Cortex of kidney (tissue), 1 donor: ENCODE measurements around the gene TMEM164.

Experiments
- DNase-seq: peaks from one replicate; lab custom pipeline; 2025; lab: John Stamatoyannopoulos, UW

Gene TMEM164

DNA sequence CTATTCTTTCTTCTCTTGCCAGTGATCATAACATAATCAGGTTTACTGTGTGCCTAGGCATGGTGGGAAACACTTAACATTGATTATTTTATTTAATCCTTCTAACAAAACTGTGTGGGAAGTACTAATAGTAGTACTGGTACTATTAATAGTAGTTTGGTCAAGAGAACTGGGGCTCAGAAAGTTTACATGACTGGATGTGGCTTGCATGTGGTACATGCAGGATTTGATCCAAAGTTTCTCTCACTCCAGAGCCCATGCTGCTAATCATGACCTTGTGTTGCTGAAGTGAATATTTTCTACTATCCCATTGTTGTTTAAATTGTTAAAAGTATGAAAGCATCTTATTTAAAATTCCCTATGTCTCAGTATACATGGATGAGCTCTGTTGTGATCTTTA is 78.4 kb downstream of the TMEM164 start:
- DNase-seq = no peak

DNA sequence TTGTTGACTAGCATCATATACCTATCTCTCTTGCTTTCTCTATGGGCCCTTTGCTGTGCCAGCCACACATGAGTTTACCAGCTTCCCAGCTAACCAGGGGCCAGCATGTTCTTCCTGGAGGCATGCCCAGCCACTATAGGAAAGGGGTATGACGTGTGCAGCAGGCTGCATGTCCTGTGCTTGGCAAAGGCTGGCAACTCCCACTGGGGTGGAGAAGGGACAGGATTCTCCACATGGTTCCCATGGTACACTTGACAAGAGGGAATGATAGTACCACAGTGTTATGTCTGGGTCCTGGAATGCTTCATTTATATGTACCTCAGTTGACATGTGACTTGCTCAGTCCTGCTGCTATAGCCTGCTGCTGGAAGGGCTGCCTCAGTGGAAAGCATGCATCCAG is 78.8 kb downstream of the TMEM164 start:
- no peak for DNase-seq

DNA sequence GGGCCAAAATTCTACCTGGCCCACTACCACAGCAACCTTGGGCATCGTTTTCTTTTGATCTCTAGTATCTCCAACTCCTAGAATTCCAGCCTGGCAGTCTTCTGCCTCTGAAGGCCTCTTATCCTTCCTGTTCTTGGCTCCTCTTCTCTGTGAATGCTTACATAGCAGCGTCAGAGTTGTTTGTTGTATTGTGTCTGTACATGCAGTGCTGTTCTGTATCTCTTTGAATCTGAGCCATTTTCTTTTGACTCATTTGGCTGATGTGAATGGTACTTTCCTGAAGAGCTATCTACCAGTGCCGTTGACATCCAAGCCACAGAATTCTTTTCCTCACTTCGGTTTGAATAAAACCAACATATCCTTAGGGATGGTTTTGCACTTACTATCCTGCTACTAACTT is 79.2 kb downstream of the TMEM164 start:
- DNase-seq = no peak

DNA sequence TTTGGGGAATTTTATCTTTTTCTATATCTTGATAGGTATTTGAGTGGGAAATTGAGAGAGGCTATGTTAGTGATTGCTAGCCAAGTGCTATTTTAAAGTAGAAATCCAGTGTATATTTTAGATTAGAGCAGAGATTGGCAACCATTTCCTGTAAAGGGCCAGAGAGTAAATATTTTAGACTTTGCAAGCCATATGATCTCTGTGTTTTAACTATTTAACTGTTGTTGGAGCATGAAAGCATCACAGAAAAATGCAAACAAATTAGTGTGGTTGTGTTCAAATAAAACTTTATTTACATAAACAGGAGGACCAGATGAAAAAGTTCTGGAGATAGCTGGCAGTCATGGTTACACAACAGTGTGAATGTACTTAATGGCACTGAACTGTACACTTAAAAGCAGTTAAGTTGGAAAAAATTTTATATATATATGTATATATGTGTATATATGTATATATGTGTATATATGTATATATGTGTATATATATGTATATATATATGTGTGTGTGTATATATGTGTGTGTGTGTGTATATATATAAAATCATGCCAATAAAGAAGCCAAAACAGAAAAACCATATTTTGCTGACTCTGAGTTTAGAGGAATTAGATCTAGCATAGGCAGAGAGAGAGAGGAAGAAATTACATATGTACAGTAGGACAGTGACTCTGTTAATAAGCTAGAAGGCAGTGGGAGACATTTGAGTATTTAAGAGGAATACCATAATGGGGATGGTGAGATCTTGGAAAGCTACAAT is 83.4 kb downstream of the TMEM164 start:
- DNase-seq = no peak

- no peak for DNase-seq
These were observed 84.1 kb downstream of the TMEM164 start for GRCh38 chrX:110086916-110087484.

DNA sequence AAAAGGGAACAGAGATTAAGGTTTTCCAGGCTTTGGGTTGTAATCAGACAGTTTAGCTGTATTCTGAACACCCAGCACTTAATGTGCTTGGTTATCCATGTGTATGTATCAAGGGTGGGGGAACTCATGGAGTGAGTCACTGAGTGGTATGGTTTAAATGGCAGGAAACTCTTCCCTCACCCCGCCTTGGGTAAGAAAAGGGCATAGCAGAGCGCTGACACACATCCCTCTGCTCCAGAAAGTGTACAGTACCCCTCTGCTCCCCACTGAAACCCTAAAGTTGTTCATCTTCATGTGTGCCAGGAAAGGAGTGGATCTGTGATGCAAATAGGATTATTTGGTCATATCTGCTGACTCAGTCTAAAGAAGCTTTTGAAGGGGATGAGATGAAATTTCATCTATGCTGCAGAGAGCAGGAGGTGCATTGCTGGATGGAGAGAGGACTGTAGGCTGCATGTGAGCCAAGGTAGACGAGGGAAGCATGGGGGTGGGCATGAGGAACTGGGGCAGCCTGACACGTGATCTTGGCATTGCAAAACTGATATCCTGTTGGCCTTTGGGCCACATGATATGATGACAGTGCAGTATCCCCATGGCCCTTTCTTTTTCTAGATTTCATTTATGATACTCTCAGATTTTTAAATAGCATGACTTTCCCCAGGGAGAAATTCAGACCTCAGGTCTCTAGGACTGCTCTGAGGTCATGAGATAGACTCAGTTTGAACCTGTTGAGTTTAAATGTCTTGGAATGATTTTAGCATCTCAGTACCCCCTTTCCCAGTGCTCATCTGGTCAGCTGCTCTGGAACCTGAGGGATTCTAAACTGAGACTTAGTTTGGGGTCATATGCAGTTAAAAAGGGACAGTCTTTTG is 84.8 kb downstream of the TMEM164 start:
- DNase-seq = no peak

GRCh38 chrX:110089656-110090403 is 86.9 kb downstream of the TMEM164 start:
- DNase-seq = no peak

- no peak for DNase-seq
These were observed 95.0 kb downstream of the TMEM164 start for GRCh38 chrX:110097920-110098319.

GRCh38 chrX:110103344-110103743 is 100.4 kb downstream of the TMEM164 start:
- no peak for DNase-seq

DNA sequence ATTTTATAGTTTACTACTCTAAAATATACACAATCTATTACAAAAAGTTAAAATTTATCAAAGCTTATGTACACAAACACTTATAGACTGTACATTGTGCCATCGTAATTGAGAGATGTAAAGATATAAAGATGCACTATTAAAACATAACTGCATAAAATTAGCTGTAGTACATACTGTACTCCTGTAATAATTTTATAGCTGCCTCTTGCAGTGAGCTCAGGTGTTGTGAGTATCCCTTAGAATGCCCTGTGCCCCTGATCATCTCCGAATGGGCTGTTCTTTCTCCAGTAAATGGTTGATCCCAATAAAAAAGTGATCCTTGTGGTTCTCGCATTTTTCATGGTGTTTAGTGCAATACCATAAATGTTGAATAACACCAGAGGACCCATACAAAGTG is 101.2 kb downstream of the TMEM164 start:
- DNase-seq = no peak

DNA sequence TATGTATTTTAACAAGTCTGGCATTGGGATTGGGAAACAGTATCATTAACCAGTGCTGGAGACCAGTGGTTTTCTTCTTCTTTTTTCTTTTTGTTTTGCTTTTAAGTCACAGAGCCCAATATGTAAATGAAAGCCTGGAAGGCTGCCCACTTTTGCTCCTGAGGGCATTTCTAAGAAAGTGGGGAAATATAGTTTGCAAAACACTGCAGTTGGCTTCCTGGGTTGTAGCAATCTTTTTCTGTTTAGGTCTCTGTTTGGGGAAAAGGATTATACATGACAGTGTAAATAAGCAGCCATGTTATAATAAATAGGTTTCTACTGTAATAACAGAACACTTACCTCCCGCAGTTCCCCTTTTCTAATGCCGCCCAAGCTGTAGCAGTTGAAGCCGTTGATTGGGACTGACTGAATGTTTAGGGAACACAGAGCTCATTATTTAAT is 105.5 kb downstream of the TMEM164 start:
- DNase-seq = no peak

DNA sequence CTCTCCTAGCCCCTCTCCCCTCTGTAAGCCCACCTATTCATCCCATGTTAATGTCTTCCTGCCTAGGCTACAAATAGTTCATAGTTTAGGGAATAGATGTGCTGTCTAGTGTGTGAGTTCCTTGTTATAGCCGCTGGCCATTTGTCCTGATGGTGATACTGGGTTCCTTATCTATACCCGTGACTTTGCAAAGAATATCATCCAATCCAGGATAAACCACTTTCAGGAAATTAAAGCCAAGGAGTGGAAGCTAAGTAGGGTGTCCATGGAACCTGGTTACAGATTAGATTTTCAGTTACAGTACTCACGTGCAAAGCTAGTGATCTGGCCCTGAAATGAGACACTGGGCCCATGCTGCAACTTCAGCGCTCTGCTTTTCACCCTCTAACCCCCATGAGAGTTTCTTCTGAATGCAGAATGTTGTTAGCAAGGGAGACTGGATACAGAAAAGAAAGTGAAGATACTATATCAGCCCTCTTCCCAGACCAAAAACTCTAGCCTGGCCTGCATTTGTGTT is 111.4 kb downstream of the TMEM164 start:
- DNase-seq = no peak

DNA sequence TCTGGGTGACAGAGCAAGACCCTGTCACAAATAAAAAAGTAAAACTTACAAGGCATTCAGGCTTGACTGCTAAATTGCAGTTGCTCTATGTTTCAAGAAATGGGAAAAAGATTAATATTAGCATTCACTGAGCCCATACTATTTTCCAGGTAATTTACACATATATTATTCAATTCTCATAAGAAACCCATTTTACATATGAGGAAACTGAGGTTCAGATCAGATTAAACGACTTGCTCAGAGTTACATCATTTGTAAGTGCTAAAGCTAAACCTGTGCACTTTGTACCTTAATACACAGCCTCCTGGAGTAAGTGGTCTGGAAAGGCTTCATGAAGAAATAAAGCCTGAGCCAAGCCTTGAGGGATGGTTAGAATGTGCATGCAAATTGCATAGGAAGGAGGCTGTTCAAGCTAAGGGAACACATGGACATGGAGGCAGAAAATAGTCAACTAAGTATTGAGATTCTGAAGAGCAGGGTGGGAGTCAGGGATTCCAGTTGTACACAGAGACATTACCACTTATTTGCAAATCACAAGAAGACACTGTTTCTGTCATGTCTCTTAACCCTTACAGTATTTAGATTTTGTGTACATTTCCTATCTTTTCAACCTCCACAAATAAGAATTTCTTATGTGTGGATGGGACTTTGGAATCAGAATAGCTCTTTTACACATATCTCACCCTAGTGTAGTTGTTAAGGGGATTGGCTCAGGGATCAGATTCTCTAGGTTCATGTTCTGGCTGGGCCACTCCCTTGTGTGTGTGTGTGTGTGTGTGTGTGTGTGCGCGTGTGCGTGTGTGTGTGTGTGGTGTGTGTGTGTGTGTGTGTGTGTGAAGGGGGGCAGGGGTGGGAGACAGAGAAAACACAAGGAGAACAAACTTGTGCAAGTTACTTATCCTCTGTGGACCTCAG is 113.4 kb downstream of the TMEM164 start:
- DNase-seq = no peak

DNA sequence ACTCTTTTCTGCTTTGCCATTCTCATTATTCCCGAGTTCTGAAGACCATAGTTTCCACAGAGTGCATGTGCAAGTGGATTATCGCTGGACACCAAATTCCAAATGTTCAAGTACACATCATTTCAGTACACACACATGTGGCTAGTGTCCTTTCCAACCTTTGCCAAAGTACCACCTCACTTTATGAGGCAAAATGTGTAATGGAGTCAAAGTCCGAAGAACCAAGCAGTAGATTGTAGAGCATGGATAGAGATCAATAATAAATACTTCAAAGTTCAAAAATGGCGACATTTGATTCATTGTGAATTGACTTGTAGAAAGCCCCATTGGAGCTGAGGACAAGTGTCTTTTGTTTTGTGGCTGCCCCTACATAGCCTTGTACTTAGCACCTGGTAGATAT is 115.6 kb downstream of the TMEM164 start:
- DNase-seq = no peak

GRCh38 chrX:110119480-110119879 is 116.6 kb downstream of the TMEM164 start:
- no peak for DNase-seq

DNA sequence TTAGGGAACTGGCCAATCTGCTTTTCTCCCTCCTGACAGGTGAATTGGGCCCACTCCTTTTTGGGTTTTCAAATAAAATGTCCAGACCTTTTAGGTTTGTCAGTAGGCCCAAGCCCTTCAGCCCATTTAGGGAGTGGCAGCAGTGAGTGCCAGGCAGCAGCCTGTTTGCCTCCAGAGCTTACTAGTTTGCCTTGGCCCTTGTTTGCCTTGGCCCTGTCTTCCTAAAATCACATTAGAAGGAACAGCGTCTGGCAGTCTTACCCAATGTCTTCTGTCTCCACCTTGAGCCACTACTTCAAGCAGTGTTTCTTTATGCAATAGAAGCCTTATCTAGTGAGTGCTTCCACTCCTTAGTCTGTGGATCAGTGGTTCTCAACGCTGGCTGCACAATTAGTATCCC is 117.1 kb downstream of the TMEM164 start:
- no peak for DNase-seq

GRCh38 chrX:110123331-110123782 is 120.4 kb downstream of the TMEM164 start:
- no peak for DNase-seq

DNA sequence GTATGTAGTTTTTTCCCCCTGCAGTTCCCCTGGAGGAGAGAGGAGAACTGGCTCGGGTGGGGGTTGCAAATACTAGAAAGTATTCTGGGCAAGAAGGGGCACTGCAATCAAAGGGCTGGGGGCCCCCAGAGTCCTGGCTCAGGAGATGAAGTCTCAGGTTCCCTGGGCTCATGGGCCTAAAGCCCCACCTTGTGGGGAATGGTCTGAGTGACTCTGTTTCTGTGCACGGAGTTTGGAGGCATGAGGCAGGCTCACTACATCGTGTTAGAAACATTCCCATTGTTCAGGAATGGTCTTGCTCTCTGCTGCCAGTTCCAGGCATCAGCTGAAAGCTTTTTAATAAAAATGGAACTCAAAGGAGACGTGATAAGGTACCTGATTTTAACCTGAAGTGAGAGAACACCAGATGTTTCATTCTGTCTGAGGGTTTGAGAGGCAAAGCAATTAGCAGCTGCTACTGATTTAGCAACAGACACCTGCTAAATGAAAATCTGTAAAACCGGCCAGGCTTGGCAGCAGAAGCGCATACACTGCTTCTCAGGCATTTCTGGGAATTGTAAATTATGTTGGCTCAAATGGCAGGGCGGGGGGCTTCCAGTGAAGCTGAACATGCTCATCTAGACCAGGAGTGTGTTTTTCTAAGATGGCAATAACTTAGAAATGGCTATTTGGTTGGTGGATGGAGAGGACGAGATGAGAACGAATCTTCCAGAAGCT is 122.7 kb downstream of the TMEM164 start:
- DNase-seq = no peak

DNA sequence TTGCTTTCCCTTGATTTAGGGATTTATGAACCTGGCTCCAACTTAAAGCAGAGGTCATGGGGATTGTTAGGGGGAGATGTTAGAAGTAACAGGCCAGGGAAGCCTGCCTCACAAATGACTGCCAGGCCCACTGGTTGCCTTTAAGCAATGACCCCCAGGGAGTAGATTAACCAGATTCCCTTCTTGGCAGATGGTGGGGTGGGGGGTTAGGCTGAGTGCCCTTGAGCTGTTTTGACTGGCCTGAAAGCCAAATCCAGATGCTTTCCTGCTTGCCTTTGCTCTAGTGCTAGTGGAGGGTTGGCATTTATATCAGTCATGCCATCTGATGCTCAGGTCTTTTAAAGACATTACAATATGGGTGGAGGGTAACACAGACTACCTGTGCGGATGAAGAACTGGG is 128.1 kb downstream of the TMEM164 start:
- no peak for DNase-seq

DNA sequence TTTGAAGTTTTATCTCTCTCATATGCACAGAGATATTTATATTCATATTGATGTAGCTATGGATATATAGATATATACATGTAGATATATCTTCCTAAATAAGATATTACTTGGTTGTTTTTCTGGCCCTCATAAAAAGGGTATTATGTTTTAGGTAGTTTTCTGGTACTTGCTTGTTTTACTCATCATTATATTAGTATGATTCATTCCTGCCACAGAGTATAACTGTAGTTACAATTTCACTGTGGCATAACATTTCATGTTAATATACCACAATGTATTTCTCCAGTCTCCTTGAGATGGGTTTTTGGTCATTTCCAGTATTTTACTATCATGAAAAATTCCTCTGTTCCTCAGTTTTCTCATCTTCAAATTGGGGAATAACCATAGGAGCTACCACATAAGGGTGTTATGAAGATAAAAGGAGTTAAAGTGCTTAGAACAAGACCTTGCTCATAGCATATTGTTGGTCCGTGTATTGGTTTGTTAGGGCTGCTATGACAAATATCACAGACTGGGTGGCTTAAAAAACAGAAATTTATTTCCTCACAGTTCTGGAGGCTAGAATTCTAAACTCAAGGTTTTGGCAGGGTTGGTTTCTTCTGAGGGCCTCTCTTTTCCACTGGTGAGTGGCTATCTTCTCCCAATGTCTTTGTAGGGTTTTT is 129.7 kb downstream of the TMEM164 start:
- no peak for DNase-seq
